ENCODE measurements around the gene SLFN14. TPM values are rescaled to one million over a fixed set of nuclear protein-coding genes. Genes with fewer than 3 reads are reported as not detected.
"Not testable (repeated sequence)": the region's sequence is repeated elsewhere in the genome, so short reads cannot be mapped to it uniquely, and the experiment has no call there.

Gene SLFN14
- total and polyA plus RNA-seq, 7 experiments from 2014 or later = 0.06 TPM; not detected in 6

GRCh38 chr17:35519906-35520442 lies 40.6 kb downstream of the SLFN14 start:
- peaks cover 8 to 68% (median 54%) of the 10 kb centered on the region in 5 donors for H3K36me3 Mint-ChIP-seq

GRCh38 chr17:35519439-35519838 lies 41.2 kb downstream of the SLFN14 start:
- CTCF ChIA-PET = interaction anchor here (0.8 kb wide), 1 partner anchor 10 kb away, joined by 3 read pairs; no protein-coding TSS in a partner anchor
- peaks cover 41 to 86% of the 10 kb centered on the region in 2 donors for H3K4me1 ChIP-seq (ENCODE audit: control insufficient read depth in 2 of 2, insufficient read depth in 2 of 2, low read length in 2 of 2)
- Mint-ChIP-seq H3K27ac (peak overlapping the region in 5 of 9 donors; percentile 49 to 80 (median 74)), H3K4me1 (peaks cover 59 to 98% (median 93%) of the 10 kb centered on the region in 7 donors), H3K27me3 (peaks cover 0 to 4% (median 0%) of the 10 kb centered on the region in 5 donors), H3K4me3 (peak overlapping the region in 9 of 10 donors; percentile 6 to 82 (median 57)), H3K9me3 (no peaks in the 10 kb centered on the region), H3K36me3 (peaks cover 7 to 68% (median 53%) of the 10 kb centered on the region in 5 donors)
- H3K36me3 ChIP-seq (ENCODE audit: control insufficient read depth in 2 of 3, insufficient read depth in 3 of 3, low read length in 3 of 3) = peaks cover 0 to 15% (median 8%) of the 10 kb centered on the region in 3 experiments
- DNase-seq (no peak), ATAC-seq (no peak)
- POLR2A ChIA-PET = interaction anchor here (0.7 to 9.5 kb wide), 7 partner anchors 8 to 281 kb away, joined by 3 to 59 read pairs (median 3); no protein-coding TSS in a partner anchor
- H3K27ac ChIP-seq (ENCODE audit: low read depth, low read length) = no peak overlapping the region
- intact Hi-C loops (cut with micrococcal nuclease) = no loop called here
- H3K4me3 ChIP-seq (ENCODE audit: low read length) = peak overlapping the region; percentile 25
- no peaks in the 10 kb centered on the region for H3K27me3 ChIP-seq (ENCODE audit: control insufficient read depth in 2 of 2, insufficient read depth in 2 of 2, low read length in 2 of 2)
- H3K9me3 ChIP-seq (ENCODE audit: control insufficient read depth in 2 of 3, low read length in 3 of 3) = no peaks in the 10 kb centered on the region

More at GRCh38 chr17:35519906-35520442, 40.6 kb downstream of the SLFN14 start:
- no peaks in the 10 kb centered on the region for H3K9me3 ChIP-seq (ENCODE audit: control insufficient read depth in 2 of 3, low read length in 3 of 3)
- intact Hi-C loops (cut with micrococcal nuclease) = loop anchor here in 1 of 2 donors (2.0 kb wide), 1 partner anchor 17 kb away; the partner anchor contains the start of gene SLFN12L
- H3K27ac ChIP-seq (ENCODE audit: low read depth, low read length) = no peak overlapping the region
- Mint-ChIP-seq H3K27me3 (peaks cover 0 to 4% (median 0%) of the 10 kb centered on the region in 5 donors), H3K27ac (peak overlapping the region in 4 of 9 donors; percentile 21 to 80 (median 74)), H3K4me1 (peaks cover 60 to 98% (median 93%) of the 10 kb centered on the region in 7 donors), H3K9me3 (peaks cover 0 to 4% (median 0%) of the 10 kb centered on the region in 11 donors), H3K4me3 (peak overlapping the region in 9 of 10 donors; percentile 6 to 82 (median 57))
- DNase-seq (no peak), ATAC-seq (no peak)
- ChIA-PET CTCF (interaction anchor here (0.8 kb wide), 1 partner anchor 10 kb away, joined by 3 read pairs; no protein-coding TSS in a partner anchor), POLR2A (interaction anchor here (0.7 to 9.5 kb wide), 6 partner anchors 11 to 207 kb away, joined by 3 to 59 read pairs (median 4); no protein-coding TSS in a partner anchor)
- H3K36me3 ChIP-seq (ENCODE audit: control insufficient read depth in 2 of 3, insufficient read depth in 3 of 3, low read length in 3 of 3) = peaks cover 0 to 10% (median 3%) of the 10 kb centered on the region in 3 experiments
- H3K27me3 ChIP-seq (ENCODE audit: control insufficient read depth in 2 of 2, insufficient read depth in 2 of 2, low read length in 2 of 2) = no peaks in the 10 kb centered on the region
- peaks cover 41 to 82% of the 10 kb centered on the region in 2 donors for H3K4me1 ChIP-seq (ENCODE audit: control insufficient read depth in 2 of 2, insufficient read depth in 2 of 2, low read length in 2 of 2)
- H3K4me3 ChIP-seq (ENCODE audit: low read length) = peak overlapping the region; percentile 25

- H3K27me3 ChIP-seq (ENCODE audit: control insufficient read depth in 2 of 2, insufficient read depth in 2 of 2, low read length in 2 of 2); H3K27ac ChIP-seq (ENCODE audit: low read depth, low read length); DNase-seq; H3K27me3 Mint-ChIP-seq; H3K4me3 ChIP-seq (ENCODE audit: low read length); H3K9me3 Mint-ChIP-seq; intact Hi-C loops (cut with micrococcal nuclease); H3K9me3 ChIP-seq (ENCODE audit: control insufficient read depth in 2 of 3, low read length in 3 of 3); CTCF ChIA-PET; ATAC-seq: not testable (repeated sequence)
- Mint-ChIP-seq H3K4me1 (peaks cover 58 to 98% (median 93%) of the 10 kb centered on the region in 7 donors), H3K36me3 (peaks cover 11 to 69% (median 56%) of the 10 kb centered on the region in 5 donors), H3K4me3 (peak overlapping the region in 9 of 10 donors; percentile 1 to 82 (median 57)), H3K27ac (peak overlapping the region in 3 of 9 donors; percentile 20 to 92 (median 75))
- POLR2A ChIA-PET = interaction anchor here (1.3 kb wide), 1 partner anchor 280 kb away, joined by 4 read pairs; no protein-coding TSS in a partner anchor
- H3K36me3 ChIP-seq (ENCODE audit: control insufficient read depth in 2 of 3, insufficient read depth in 3 of 3, low read length in 3 of 3) = peaks cover 0 to 21% (median 17%) of the 10 kb centered on the region in 3 experiments
- H3K4me1 ChIP-seq (ENCODE audit: control insufficient read depth in 2 of 2, insufficient read depth in 2 of 2, low read length in 2 of 2) = peaks cover 35 to 82% of the 10 kb centered on the region in 2 donors
Observed at GRCh38 chr17:35518431-35518830, 42.2 kb downstream of the SLFN14 start.

- ATAC-seq (no peak), DNase-seq (no peak)
- Mint-ChIP-seq H3K9me3 (no peaks in the 10 kb centered on the region), H3K36me3 (peaks cover 22 to 72% (median 64%) of the 10 kb centered on the region in 5 donors), H3K4me3 (peak overlapping the region in 1 of 10 donors; percentile 16), H3K27ac (peak overlapping the region in 3 of 9 donors; percentile 20 to 92 (median 28)), H3K4me1 (peaks cover 48 to 83% (median 80%) of the 10 kb centered on the region in 7 donors), H3K27me3 (peaks cover 0 to 4% (median 0%) of the 10 kb centered on the region in 5 donors)
- Histone ChIP-seq H3K4me1 (ENCODE audit: control insufficient read depth in 2 of 2, insufficient read depth in 2 of 2, low read length in 2 of 2) (peaks cover 12 to 56% of the 10 kb centered on the region in 2 donors), H3K27me3 (ENCODE audit: control insufficient read depth in 2 of 2, insufficient read depth in 2 of 2, low read length in 2 of 2) (no peaks in the 10 kb centered on the region), H3K36me3 (ENCODE audit: control insufficient read depth in 2 of 3, insufficient read depth in 3 of 3, low read length in 3 of 3) (peaks cover 0 to 23% (median 22%) of the 10 kb centered on the region in 3 experiments), H3K27ac (ENCODE audit: low read depth, low read length) (no peak overlapping the region), H3K9me3 (ENCODE audit: control insufficient read depth in 2 of 3, low read length in 3 of 3) (no peaks in the 10 kb centered on the region), H3K4me3 (ENCODE audit: low read length) (no peak overlapping the region)
- ChIA-PET POLR2A (interaction anchor here (0.7 kb wide), 1 partner anchor 331 kb away, joined by 3 read pairs; no protein-coding TSS in a partner anchor), CTCF (interaction anchor here (0.9 kb wide), 1 partner anchor 26 kb away, joined by 3 read pairs; no protein-coding TSS in a partner anchor)
- intact Hi-C loops (cut with micrococcal nuclease) = no loop called here
Observed at GRCh38 chr17:35515027-35515426, 45.6 kb downstream of the SLFN14 start.

- H3K36me3 ChIP-seq (ENCODE audit: control insufficient read depth in 2 of 3, insufficient read depth in 3 of 3, low read length in 3 of 3) = peaks cover 0 to 25% (median 25%) of the 10 kb centered on the region in 3 experiments
- peaks cover 0 to 3% (median 0%) of the 10 kb centered on the region in 11 donors for H3K9me3 Mint-ChIP-seq
- no peak for ATAC-seq
- H3K4me1 ChIP-seq (ENCODE audit: control insufficient read depth in 2 of 2, insufficient read depth in 2 of 2, low read length in 2 of 2) = peaks cover 8 to 51% of the 10 kb centered on the region in 2 donors
- H3K27me3 Mint-ChIP-seq = peaks cover 0 to 4% (median 0%) of the 10 kb centered on the region in 5 donors
- ChIA-PET POLR2A (interaction anchor here (1.0 kb wide), 1 partner anchor 28 kb away, joined by 6 read pairs; no protein-coding TSS in a partner anchor), CTCF (interaction anchor here (0.9 kb wide), 1 partner anchor 26 kb away, joined by 3 read pairs; no protein-coding TSS in a partner anchor)
- H3K27ac ChIP-seq (ENCODE audit: low read depth, low read length) = no peak overlapping the region
- intact Hi-C loops (cut with micrococcal nuclease) = no loop called here
- H3K27me3 ChIP-seq (ENCODE audit: control insufficient read depth in 2 of 2, insufficient read depth in 2 of 2, low read length in 2 of 2) = no peaks in the 10 kb centered on the region
- H3K4me3 Mint-ChIP-seq = no peak overlapping the region
- H3K4me1 Mint-ChIP-seq = peaks cover 45 to 78% (median 77%) of the 10 kb centered on the region in 7 donors
- DNase-seq = no peak
- no peak overlapping the region for H3K4me3 ChIP-seq (ENCODE audit: low read length)
- H3K27ac Mint-ChIP-seq = peak overlapping the region in 1 of 9 donors; percentile 92
- no peaks in the 10 kb centered on the region for H3K9me3 ChIP-seq (ENCODE audit: control insufficient read depth in 2 of 3, low read length in 3 of 3)
- peaks cover 22 to 74% (median 67%) of the 10 kb centered on the region in 5 donors for H3K36me3 Mint-ChIP-seq
Observed at GRCh38 chr17:35514564-35514963, 46.1 kb downstream of the SLFN14 start.
